HL-60 (cell line): Measurements from ENCODE around the gene BCAN.

ENCODE experiments used
- DNase-seq, 2 experiments: peaks; one replicate each; pipeline ENCODE4 v3.0.0-alpha.2; 2010 to 2020; ENCODE audit warnings: low read depth in 1 of 2, low spot score in 1 of 2
- H3K27ac ChIP-seq: fragments of 250-450 bp; sonication (Bioruptor Pico); replicated peaks from 2 replicates; pipeline ENCODE4 v1.5.1; 2020; ENCODE audit warnings: mild to moderate bottlenecking, moderate library complexity
- H3K27me3 ChIP-seq: fragments of 250-450 bp; sonication (Bioruptor Pico); 2 replicates; pipeline ENCODE4 v1.5.1; 2021; ENCODE audit warnings: mild to moderate bottlenecking, moderate library complexity; ENCODE audit not compliant: insufficient read depth, poor library complexity, severe bottlenecking
- H3K4me3 ChIP-seq: replicated peaks from 2 replicates; pipeline ENCODE4 v1.5.1; 2011; ENCODE audit warnings: mild to moderate bottlenecking, control low read depth, low read length; ENCODE audit not compliant: insufficient read depth
- GABPA ChIP-seq: IDR thresholded peaks from 2 replicates; pipeline ENCODE4 v1.6.1; 2012; ENCODE audit warnings: low read depth
- POLR2AphosphoS5 ChIP-seq: IDR thresholded peaks from 2 replicates; pipeline ENCODE4 v1.6.1; 2012; ENCODE audit warnings: low read depth
- SPI1 ChIP-seq: IDR thresholded peaks from 2 replicates; pipeline ENCODE4 v1.6.1; 2012; ENCODE audit warnings: low read depth, mild to moderate bottlenecking, borderline replicate concordance
- TF ChIP-seq, protein P1 (sequence below): IDR thresholded peaks from 2 replicates; pipeline ENCODE4 v1.6.1; 2012; ENCODE audit warnings: low read depth; ENCODE audit not compliant: insufficient replicate concordance
- TF ChIP-seq, protein P2 (sequence below): IDR thresholded peaks from one replicate; pipeline ENCODE4 v1.5.1; 2011; ENCODE audit warnings: low read length, control low read depth, inconsistent platforms; ENCODE audit not compliant: insufficient read depth

The BCAN gene

DNA sequence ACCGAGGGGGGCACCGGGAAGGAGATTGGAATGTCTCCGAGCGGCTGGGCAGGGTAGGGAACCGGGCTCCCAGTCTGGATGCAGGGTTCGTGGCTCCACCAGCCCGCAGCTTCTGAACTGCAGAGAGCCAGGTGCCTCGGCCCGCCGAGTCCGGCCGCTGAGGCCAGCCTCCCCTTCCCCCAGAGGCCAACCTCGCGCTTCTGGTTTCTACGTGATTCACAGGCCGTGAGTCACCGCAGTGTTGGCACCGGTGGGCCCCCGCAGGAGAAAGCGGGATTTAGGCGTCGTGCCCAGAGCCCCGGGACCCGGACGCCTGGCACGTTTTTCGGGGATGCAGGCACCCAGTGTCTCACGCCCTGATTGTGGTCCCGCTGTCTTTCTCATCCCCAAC, 63.0 kb downstream of the BCAN start:
- H3K4me3 ChIP-seq = no peak overlapping the region
- H3K27ac ChIP-seq = no peak overlapping the region
- DNase-seq = no peak
- H3K27me3 ChIP-seq = peaks cover 46% of the 10 kb centered on the region
- no peak for TF ChIP-seq SPI1
- TF ChIP-seq POLR2AphosphoS5 = no peak
- TF ChIP-seq GABPA = no peak
- TF ChIP-seq, protein P1, sequence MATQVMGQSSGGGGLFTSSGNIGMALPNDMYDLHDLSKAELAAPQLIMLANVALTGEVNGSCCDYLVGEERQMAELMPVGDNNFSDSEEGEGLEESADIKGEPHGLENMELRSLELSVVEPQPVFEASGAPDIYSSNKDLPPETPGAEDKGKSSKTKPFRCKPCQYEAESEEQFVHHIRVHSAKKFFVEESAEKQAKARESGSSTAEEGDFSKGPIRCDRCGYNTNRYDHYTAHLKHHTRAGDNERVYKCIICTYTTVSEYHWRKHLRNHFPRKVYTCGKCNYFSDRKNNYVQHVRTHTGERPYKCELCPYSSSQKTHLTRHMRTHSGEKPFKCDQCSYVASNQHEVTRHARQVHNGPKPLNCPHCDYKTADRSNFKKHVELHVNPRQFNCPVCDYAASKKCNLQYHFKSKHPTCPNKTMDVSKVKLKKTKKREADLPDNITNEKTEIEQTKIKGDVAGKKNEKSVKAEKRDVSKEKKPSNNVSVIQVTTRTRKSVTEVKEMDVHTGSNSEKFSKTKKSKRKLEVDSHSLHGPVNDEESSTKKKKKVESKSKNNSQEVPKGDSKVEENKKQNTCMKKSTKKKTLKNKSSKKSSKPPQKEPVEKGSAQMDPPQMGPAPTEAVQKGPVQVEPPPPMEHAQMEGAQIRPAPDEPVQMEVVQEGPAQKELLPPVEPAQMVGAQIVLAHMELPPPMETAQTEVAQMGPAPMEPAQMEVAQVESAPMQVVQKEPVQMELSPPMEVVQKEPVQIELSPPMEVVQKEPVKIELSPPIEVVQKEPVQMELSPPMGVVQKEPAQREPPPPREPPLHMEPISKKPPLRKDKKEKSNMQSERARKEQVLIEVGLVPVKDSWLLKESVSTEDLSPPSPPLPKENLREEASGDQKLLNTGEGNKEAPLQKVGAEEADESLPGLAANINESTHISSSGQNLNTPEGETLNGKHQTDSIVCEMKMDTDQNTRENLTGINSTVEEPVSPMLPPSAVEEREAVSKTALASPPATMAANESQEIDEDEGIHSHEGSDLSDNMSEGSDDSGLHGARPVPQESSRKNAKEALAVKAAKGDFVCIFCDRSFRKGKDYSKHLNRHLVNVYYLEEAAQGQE = no peak
- TF ChIP-seq, protein P2, sequence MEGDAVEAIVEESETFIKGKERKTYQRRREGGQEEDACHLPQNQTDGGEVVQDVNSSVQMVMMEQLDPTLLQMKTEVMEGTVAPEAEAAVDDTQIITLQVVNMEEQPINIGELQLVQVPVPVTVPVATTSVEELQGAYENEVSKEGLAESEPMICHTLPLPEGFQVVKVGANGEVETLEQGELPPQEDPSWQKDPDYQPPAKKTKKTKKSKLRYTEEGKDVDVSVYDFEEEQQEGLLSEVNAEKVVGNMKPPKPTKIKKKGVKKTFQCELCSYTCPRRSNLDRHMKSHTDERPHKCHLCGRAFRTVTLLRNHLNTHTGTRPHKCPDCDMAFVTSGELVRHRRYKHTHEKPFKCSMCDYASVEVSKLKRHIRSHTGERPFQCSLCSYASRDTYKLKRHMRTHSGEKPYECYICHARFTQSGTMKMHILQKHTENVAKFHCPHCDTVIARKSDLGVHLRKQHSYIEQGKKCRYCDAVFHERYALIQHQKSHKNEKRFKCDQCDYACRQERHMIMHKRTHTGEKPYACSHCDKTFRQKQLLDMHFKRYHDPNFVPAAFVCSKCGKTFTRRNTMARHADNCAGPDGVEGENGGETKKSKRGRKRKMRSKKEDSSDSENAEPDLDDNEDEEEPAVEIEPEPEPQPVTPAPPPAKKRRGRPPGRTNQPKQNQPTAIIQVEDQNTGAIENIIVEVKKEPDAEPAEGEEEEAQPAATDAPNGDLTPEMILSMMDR = no peak

DNA sequence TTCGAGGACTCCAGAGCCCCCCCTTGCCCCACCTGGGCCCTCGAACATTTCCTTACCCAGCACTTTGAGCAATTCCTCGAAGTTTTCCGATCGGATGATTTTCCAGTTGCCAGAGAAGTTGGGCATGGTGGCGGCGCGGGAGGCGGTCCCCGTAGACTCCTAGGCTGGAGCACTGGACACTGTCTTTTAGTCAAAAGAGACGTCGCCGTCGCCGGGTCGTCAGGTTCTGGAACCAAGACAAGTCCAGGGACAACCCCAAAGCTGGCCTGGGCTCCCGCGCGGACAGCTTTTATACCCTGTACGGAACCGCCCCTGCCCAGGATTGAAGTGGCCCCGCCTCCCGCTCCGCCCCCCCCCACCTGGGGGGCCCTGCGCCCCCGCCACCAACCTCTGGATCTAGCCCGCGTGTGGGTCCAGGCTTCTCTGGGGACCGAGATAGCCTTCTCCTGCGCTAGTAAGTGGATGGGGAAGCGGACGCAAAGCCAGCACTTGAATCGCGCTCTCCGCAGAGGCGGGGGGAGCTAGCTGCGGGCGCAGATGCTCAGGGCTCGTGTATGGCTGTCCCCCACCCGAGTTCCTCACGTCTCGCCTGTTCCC, 63.5 kb downstream of the BCAN start, which contains the start of gene CRABP2:
Gene CRABP2 (minus strand): TSS at position 263 of the 597 bp plus-strand sequence. CDS start 137 bp downstream, at position 126.
- DNase-seq = no peak
- H3K27ac ChIP-seq = no peak within 1 kb of the TSS
- H3K27me3 ChIP-seq = peaks cover 43% of the 10 kb centered on the region
- no peak within 1 kb of the TSS for H3K4me3 ChIP-seq
- no peak for TF ChIP-seq SPI1
- TF ChIP-seq, protein P1 = no peak
- no peak for TF ChIP-seq GABPA
- TF ChIP-seq, protein P2 = no peak
- no peak for TF ChIP-seq POLR2AphosphoS5

DNA sequence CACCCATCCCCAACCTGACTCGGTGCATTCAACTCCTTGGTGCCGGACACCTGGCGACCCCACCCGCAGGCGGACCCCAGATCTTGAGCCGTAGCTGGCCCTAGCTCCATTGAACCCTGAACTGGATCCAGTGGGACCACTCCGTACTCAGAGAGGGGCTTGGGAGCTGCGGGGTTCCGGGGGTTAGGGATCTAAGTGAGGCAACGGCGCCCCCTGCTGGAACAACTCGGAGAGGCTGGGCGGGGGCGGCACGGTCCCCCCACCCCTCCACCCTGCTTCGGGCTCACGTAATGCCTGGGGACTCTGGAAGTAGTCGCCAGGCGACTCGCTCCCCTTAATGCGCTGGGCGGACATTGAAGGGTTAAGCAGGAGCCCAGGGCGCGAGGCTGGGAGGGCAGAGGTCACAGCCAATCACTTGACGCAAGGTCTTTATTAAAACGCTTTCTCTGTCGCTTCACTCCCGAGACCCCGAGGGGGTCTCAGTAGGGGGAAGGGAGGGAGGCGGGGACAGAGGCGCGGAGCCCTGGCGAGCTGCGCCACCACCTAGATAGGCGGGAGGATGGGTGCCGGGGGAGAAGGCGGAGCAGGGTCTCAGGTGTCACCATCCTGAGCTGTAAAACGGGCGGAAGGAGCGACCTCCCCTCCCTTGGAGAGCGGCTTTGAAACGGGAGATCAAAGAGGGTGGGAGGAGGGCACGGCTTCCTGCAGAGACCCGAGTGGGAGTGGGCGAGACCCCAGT, 64.2 kb downstream of the BCAN start:
- no peak overlapping the region for H3K27ac ChIP-seq
- peaks cover 43% of the 10 kb centered on the region for H3K27me3 ChIP-seq
- H3K4me3 ChIP-seq = no peak overlapping the region
- TF ChIP-seq, protein P1 = no peak
- TF ChIP-seq, protein P2 = peak; percentile 10
- DNase-seq = peak in 1 of 2 experiments; percentile 32
